Body of pancreas (tissue), 4 donors: Measurements from ENCODE around the gene TET3.

ENCODE experiments used
- CTCF ChIP-seq, 7 experiments: fragments of 450-650 bp in 4 of 7; fragments of 200-600 bp in 3 of 7; sonication (generic) in 3 of 7; IDR thresholded peaks; one replicate each; pipeline ENCODE4 v1.5.1; 2016 to 2019; ENCODE audit warnings: antibody characterized with exemption in 7 of 7
- POLR2A ChIP-seq, 3 donors: fragments of 450-650 bp; IDR thresholded peaks; one replicate each; pipeline ENCODE4 v1.6.1; 2016; ENCODE audit warnings: antibody characterized with exemption in 3 of 3, mild to moderate bottlenecking in 2 of 3

- TF ChIP-seq CTCF (IDR thresholded peaks at IDR 0.05) = no peak
- no peak for TF ChIP-seq POLR2A (IDR thresholded peaks at IDR 0.05)
These were observed 17.2 kb downstream of the TET3 start for GRCh38 chr2:74001781-74002504.
